Lower lobe of right lung (tissue), 2 donors: ENCODE data around the gene FMNL2. TPM values are rescaled to one million over a fixed set of nuclear protein-coding genes. Genes with fewer than 3 reads are reported as not detected.

Source experiments
- ATAC-seq, 2 donors: fragments of 200-7000 bp; cut with Tn5 transposase; one replicate each; pipeline ENCODE4 v1.9.1; 2020 to 2022; ENCODE audit warnings: mild to moderate bottlenecking in 2 of 2, moderate library complexity in 2 of 2
- DNase-seq: peaks from one replicate; pipeline ENCODE4 v3.0.0-alpha.2; 2020
- H3K27ac ChIP-seq: fragments of 200-600 bp; one replicate; pipeline ENCODE4 v1.8.0; 2022
- H3K27me3 ChIP-seq: fragments of 200-600 bp; one replicate; pipeline ENCODE4 v1.8.0; 2022; ENCODE audit warnings: low read depth
- H3K36me3 ChIP-seq: fragments of 200-600 bp; one replicate; pipeline ENCODE4 v1.8.0; 2022; ENCODE audit warnings: mild to moderate bottlenecking
- H3K4me1 ChIP-seq: fragments of 200-600 bp; one replicate; pipeline ENCODE4 v1.8.0; 2022
- H3K4me3 ChIP-seq: fragments of 200-600 bp; one replicate; pipeline ENCODE4 v1.8.0; 2022; ENCODE audit warnings: mild to moderate bottlenecking
- H3K9me3 ChIP-seq: fragments of 200-600 bp; one replicate; pipeline ENCODE4 v1.8.0; 2022
- CTCF ChIP-seq: fragments of 200-600 bp; IDR thresholded peaks from one replicate; pipeline ENCODE4 v1.8.0; 2022; ENCODE audit warnings: antibody characterized with exemption, mild to moderate bottlenecking
- intact Hi-C: fragments of 100-400 bp; cut with DNase I; formaldehyde crosslinking; loops from one replicate; pipeline ENCODE4 v1.11.0; 2022
- total RNA-seq: library from RNA; stranded (reverse); fragmentation: NEBNext Ultra II Directional; extraction: Animal tissue kit (Norgen Biotek cat#: 25700); gene quantifications from one replicate; pipeline ENCODE4 v1.2.1, GENCODE V29; 2021
- donor health status: DM: no; HTN: yes; CAD: no; lungs with severe emphysema.

Gene FMNL2
- total RNA-seq, 1 donor from 2014 or later = 77.9 TPM

GRCh38 chr2:152509772-152510491 lies 175.0 kb downstream of the FMNL2 start:
- ATAC-seq (no peak), DNase-seq (no peak)
- Histone ChIP-seq H3K27ac (no peak overlapping the region), H3K27me3 (no peaks in the 10 kb centered on the region), H3K9me3 (no peaks in the 10 kb centered on the region), H3K4me3 (no peak overlapping the region), H3K36me3 (no peaks in the 10 kb centered on the region), H3K4me1 (peaks cover 22% of the 10 kb centered on the region)
- TF ChIP-seq CTCF = no peak
- intact Hi-C loops = no loop called here

- no peak for TF ChIP-seq CTCF
- no peak overlapping the region for H3K27ac ChIP-seq
Measured at GRCh38 chr2:152510621-152511020, 175.6 kb downstream of the FMNL2 start.

GRCh38 chr2:152511981-152512380 lies 177.0 kb downstream of the FMNL2 start:
- intact Hi-C loops = no loop called here
- DNase-seq (no peak), ATAC-seq (peak; percentile 61 to 75)
- Histone ChIP-seq H3K27me3 (no peaks in the 10 kb centered on the region), H3K4me3 (no peak overlapping the region), H3K4me1 (peaks cover 22% of the 10 kb centered on the region), H3K36me3 (no peaks in the 10 kb centered on the region), H3K27ac (no peak overlapping the region), H3K9me3 (no peaks in the 10 kb centered on the region)
- TF ChIP-seq CTCF = no peak

More at GRCh38 chr2:152510621-152511020, 175.6 kb downstream of the FMNL2 start:
- no peak overlapping the region for H3K4me3 ChIP-seq
- H3K4me1 ChIP-seq = peaks cover 22% of the 10 kb centered on the region
- H3K9me3 ChIP-seq = no peaks in the 10 kb centered on the region
- H3K36me3 ChIP-seq = no peaks in the 10 kb centered on the region
- DNase-seq = no peak
- intact Hi-C loops = no loop called here
- no peaks in the 10 kb centered on the region for H3K27me3 ChIP-seq
- peak in 1 of 2 donors; percentile 40 for ATAC-seq

GRCh38 chr2:152513029-152513428 lies 178.1 kb downstream of the FMNL2 start:
- no peaks in the 10 kb centered on the region for H3K9me3 ChIP-seq
- no peak for TF ChIP-seq CTCF
- H3K4me1 ChIP-seq = peaks cover 22% of the 10 kb centered on the region
- no peaks in the 10 kb centered on the region for H3K36me3 ChIP-seq
- H3K27ac ChIP-seq = no peak overlapping the region
- ATAC-seq (no peak), DNase-seq (no peak)
- intact Hi-C loops = no loop called here
- no peaks in the 10 kb centered on the region for H3K27me3 ChIP-seq
- no peak overlapping the region for H3K4me3 ChIP-seq

GRCh38 chr2:152513681-152514080 lies 178.7 kb downstream of the FMNL2 start:
- Histone ChIP-seq H3K27ac (no peak overlapping the region), H3K4me3 (no peak overlapping the region), H3K4me1 (peaks cover 18% of the 10 kb centered on the region), H3K9me3 (no peaks in the 10 kb centered on the region), H3K27me3 (no peaks in the 10 kb centered on the region), H3K36me3 (no peaks in the 10 kb centered on the region)
- intact Hi-C loops = no loop called here
- ATAC-seq = no peak
- DNase-seq = no peak
- TF ChIP-seq CTCF = no peak
